Dermis microvascular lymphatic vessel endothelial cell (primary cell): ENCODE data around the gene SNRNP35. TPM values are rescaled to one million over a fixed set of nuclear protein-coding genes. Genes with fewer than 3 reads are reported as not detected.
"Not testable (repeated sequence)": the region's sequence is repeated elsewhere in the genome, so short reads cannot be mapped to it uniquely, and the experiment has no call there.

Experiments used
- DNase-seq, 2 donors: peaks; one replicate each; pipeline versions ENCODE4 v3.0.0 to v3.0.0-alpha.2; 2010; ENCODE audit warnings: low read depth in 2 of 2
- total RNA-seq: library from RNA; depleted of rRNA; stranded (reverse); fragments of >200 nt; gene quantifications from 2 replicates; pipeline ENCODE4 v1.2.1, GENCODE V29; 2014

Gene SNRNP35, protein sequence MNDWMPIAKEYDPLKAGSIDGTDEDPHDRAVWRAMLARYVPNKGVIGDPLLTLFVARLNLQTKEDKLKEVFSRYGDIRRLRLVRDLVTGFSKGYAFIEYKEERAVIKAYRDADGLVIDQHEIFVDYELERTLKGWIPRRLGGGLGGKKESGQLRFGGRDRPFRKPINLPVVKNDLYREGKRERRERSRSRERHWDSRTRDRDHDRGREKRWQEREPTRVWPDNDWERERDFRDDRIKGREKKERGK
- total RNA-seq: 9.4 and 11.3 TPM in 2 replicates

DNA sequence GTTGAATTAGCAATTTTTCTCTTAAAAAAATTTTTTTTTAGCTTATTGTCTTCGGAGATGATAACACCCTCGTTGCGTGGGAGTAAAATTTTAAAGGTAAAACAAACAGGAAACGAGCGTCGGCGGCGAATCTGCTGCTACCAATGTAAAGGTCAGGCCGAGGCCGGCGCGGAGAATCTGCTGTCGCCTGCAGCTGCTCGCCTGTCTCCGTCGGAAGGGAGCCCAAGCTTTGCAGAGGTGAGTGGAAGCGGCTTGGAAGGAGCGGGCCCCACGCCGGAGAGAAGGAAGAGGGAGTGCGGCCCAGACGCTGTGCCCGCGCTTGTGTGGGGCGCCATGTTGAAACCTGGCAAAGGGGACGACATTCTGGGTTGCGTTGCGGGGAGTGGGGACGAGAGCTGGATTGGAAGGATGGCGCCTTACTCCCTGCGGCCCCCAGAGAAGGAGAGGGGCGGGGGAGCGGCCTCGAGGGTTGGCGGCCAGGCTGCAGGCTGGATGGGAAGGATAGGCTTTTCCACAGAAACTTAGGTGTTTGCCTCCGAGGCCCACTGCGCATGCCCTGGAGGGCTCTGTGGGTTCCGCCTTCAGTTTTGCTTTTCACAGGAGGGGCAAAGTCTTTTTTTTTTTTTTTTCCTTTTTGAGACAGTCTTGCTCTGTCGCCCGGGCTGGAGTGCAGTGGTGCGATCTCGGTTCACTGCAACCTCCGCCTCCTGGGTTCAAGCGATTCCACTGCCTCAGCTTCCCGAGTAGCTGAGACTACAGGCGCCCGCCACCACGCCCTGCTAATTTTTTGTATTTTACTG is at the start of gene SNRNP35:
SNRNP35 (plus strand) TSS at position 160 of the 800 bp plus-strand sequence. CDS start 7,402 bp downstream, outside the sequence.
- peak; percentile 72 to 84 for DNase-seq

DNA sequence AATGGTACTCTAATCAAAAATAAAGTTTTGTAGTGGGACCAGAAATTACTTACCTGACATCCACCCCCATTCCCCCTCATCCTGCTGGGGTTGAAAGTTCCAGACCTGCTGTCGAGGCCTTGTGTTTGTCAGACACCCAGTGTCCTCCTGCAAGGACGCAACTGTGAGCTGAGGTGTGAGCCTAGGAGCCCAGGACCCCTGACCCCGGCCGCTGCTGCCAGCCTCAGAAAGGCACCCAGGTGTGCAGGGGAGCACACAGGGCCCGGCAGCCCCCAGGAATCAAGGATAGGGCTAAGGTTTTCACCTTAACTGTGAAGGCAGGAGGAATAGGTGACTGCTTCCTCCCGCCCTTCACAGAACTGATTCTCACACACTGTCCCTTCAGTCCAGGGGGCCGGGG is 49.3 kb upstream of the SNRNP35 start:
- DNase-seq: not testable (repeated sequence)

GRCh38 chr12:123409284-123410040 is 48.5 kb upstream of the SNRNP35 start:
- DNase-seq: not testable (repeated sequence)

DNA sequence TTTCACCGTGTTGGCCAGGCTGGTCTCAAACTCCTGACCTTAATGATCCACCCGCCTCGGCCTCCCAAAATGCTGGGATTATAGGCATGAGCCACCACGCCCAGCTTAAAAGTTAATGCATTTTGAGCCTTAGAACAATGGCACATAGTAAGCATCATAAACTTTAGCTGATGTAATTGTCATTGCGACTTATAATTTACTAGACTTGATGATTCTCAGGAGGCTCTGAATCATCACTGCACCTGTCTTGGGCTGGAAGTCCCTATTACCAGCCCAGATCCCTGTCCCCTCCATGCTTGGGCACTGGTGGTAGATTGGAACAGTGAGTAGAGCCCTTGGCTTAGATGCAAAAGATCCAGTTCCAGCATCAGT is 47.9 kb upstream of the SNRNP35 start:
- DNase-seq: no peak

DNA sequence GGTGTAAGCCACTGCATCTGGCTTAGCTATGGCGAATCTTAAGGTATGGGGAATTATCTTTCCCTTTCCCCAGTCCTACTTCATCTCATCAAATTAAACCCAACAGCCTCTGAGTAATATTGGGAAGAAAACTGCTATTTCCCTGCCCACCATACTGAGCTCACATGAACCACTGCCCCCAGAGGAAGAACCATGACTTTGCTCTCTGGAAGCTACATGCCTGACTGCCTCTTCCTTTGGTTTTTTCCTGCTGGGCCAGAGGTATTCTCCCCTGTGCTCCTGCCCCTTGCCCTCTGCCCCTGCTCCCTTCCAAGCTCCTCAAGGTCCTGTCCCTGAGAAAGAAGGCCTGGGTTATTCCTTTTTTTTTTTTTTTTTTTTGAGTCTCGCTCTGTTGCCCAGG is 36.6 kb upstream of the SNRNP35 start:
- DNase-seq: no peak

- no peak for DNase-seq
Measured at GRCh38 chr12:123427036-123427769, 30.7 kb upstream of the SNRNP35 start.

DNA sequence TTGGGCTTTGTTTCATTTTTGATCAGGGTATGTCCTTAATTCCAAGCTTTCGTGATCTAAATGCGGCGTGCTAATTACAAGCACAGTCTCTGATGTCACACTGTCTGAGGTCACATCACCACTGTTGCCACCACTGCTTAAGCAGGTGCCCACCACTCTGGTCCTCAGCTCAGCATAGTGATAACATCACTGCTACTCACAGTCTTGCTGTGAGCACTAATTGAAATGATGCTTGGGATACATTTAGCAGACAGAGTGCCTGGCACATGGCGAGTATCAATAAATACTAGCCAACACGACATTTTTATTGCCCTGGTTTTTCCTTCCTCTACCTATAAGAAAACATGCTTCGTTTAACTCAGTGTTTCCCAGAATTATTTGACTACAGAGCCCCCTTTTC is 29.3 kb upstream of the SNRNP35 start:
- DNase-seq: no peak

- DNase-seq: not testable (repeated sequence)
Measured at GRCh38 chr12:123429101-123429500, 28.8 kb upstream of the SNRNP35 start.

DNA sequence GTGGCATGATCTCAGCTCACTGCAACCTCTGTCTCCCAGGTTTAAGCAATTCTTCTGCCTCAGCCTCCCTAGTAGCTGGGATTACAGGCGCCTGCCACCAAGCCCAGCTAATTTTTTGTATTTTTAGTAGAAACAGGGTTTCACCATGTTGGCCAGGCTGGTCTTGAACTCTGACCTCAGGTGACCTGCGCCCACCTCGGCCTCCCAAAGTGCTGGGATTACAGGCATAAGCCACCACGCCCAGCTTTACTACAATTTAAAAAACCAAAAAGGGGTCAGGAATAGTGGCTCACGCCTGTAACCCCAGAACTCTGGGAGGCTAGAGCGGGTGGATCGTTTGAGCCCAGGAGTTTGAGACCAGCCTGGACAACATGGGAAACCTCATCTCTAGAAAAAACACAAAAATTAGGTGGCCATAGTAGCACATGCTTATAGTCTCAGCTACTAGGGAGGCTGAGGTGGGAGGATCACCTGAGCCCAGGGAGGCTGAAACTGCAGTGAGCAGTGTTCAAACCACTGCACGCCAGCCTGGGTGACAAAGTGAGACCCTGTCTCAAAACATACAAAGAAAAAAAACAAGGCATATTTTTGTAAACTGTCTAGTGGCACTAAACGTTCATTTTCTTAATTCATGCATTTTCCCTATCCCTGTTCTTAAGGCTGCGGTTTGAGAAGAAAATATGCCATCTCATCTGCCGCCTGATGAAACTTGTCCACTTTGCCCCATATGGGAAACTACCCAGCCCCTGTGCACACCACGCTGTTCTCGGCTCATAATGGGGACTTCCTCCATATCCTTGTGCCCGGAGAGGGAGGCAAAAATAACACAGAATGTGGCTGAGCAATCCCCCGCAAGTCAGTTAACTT is 25.8 kb upstream of the SNRNP35 start:
- DNase-seq: peak in 1 of 2 donors; percentile 18

GRCh38 chr12:123433615-123434014 is 24.3 kb upstream of the SNRNP35 start:
- no peak for DNase-seq

DNA sequence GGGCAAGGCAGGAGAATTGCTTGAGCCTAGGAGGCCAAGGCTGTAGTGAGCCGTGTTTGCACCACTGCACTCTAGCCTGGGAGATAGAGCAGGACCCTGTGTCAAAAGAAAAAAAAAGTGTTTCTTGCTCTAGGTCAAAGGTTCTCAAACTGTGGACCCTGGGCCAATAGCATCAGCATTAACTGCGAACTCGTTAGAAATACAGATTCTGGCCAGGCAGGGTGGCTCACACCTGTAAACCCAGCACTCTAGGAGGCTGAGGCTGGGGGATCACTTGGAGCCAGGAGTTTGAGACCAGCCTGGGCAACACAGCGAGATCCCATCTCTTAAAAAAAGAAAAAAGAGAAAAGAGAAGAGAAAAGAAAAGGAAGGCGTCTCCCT is 22.3 kb upstream of the SNRNP35 start:
- DNase-seq: no peak

DNA sequence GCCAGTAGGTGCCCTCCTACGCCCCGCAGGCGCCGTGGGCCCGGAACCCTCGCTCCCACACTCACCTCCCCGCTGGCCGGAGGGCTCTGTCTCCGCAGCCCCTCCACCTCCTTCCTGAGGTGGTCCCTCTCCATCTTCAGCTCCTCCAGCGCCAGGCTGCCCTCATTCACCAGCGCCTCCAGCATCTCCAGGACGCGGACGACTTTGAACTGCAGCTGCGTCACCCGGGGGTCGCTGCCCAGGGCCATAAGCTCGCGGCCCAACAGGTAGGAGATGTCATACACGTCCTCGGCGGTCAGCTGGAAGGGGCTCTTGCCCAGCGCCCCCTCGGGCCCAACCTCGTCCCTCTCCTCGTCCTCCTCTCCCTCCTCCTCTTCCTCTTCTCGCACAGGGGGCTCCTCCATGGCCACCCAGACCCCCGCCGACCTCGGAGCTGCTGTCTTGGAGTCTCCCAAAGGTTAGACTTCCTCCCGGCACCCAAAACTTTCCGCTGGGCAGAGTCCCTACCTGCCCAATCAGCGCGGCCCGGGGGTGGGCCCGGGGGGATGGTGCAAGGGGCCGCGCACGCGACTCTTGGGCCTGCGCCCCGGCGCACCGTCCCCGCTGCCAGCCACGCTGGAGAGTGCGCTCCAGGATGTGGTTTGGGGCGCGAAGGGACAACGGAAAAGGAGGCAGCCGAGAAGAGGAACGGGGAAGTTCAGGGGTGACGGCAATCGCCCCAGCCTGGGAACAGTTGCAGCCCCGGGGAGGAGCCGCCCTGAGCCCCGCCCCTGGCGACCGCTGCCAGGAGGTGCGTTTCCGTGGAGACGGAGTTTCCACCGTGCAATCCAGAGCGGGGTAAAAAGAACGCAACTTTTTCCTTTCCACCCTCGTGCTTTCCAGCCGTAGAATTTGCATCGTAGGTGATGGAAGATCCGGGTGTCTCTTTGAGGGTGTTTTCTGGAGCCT is 21.6 kb upstream of the SNRNP35 start, which contains the start of gene RILPL2:
RILPL2 (minus strand) TSS at position 668 of the 948 bp plus-strand sequence; CDS start at position 404, 264 bp downstream.
- peak; percentile 74 to 78 for DNase-seq

- no peak for DNase-seq
Measured at GRCh38 chr12:123441523-123442164, 16.3 kb upstream of the SNRNP35 start.

DNA sequence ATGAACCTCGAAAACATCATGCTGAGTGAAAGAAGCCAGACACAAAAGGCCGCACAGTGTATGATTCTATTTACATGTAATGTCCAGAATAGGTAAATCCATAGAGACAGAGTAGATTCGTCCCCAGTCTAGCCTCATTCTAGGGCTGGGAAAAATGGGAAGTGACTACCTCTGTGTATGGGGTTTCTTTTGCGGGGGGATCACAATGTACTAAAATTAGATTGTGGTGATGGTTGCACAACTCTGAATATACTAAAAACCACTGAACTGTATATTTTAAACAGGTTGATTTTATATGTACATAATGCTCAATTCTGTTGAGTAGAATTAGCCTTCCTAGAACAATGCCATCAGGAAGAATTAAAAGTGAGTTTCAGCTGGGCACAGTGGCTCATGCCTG is 15.2 kb upstream of the SNRNP35 start:
- DNase-seq: no peak

DNA sequence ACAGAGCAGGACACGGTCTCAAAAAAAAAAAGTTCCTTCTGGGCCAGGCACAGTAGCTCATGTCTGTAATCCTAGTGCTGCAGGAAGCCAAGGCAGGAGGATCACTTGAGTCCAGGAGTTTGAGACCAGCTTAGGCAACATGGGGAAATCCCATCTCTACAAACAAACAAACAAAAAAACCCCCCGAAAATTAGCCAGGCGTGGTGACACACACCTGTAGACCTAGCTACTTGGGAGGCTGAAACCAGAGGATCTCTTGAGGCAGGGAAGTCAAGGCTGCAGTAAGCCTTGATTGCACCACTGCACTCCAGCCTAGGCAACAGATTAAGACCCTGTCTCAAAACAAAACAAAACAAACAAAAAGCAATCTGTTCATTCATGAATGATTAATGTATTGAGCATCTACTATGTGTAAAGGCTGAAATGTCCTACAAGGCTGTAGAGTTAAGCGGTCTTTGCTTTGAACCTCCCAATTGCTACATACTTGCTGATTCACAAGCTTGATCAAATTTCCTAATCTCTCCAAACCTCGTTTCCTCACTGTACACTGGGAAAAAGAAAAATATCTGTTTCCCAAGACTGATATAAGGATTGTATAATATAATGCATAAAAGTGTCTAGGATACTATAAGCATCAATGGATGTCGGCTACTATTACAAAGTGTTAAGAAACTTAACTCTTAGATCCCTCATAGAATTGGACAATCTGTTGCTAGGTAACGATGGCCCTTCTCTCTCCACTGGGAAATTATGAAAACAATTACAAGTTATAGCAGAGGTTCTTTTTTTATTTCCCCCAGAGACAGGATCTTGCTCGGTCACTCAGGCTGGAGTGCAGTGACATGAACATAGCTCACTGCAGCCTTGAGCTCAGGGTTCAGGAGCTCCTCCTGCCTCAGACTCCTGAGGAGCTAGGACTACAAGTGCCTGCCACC is 13.6 kb upstream of the SNRNP35 start:
- peak in 1 of 2 donors; percentile 77 for DNase-seq

- peak in 1 of 2 donors; percentile 89 for DNase-seq
Measured at GRCh38 chr12:123445388-123446332, 12.3 kb upstream of the SNRNP35 start.
